Measurements from ENCODE around the gene CSNK1E. TPM values are rescaled to one million over a fixed set of nuclear protein-coding genes. Genes with fewer than 3 reads are reported as not detected.

CSNK1E gene
- total RNA-seq, 1 donor from 2014 or later, result 246 TPM

GRCh38 chr22:38313384-38313955 lies 3.8 kb downstream of the CSNK1E start:
- Mint-ChIP-seq H3K4me3 (ENCODE audit: low read depth) (no peak overlapping the region), H3K27me3 (no peaks in the 10 kb centered on the region), H3K9me3 (ENCODE audit: low read depth) (no peaks in the 10 kb centered on the region), H3K36me3 (ENCODE audit: insufficient read depth) (peaks cover 8% of the 10 kb centered on the region), H3K4me1 (ENCODE audit: low read depth) (peaks cover 36% of the 10 kb centered on the region), H3K27ac (peak overlapping the region; percentile 85)
- no peak for TF ChIP-seq CTCF (IDR thresholded peaks at IDR 0.05; ENCODE audit: unreplicated experiment)
- DNase-seq (ENCODE audit: low spot score, unreplicated experiment), result no peak

- no peaks in the 10 kb centered on the region for H3K27me3 Mint-ChIP-seq
These were observed 4.9 kb downstream of the CSNK1E start for GRCh38 chr22:38312261-38312800.

GRCh38 chr22:38311323-38311620 lies 6.0 kb downstream of the CSNK1E start:
- H3K36me3 Mint-ChIP-seq (ENCODE audit: insufficient read depth), result peaks cover 9% of the 10 kb centered on the region
- H3K4me1 Mint-ChIP-seq (ENCODE audit: low read depth), result peaks cover 31% of the 10 kb centered on the region
- H3K27ac Mint-ChIP-seq, result peak overlapping the region; percentile 71
- no peak for DNase-seq (ENCODE audit: low spot score, unreplicated experiment)
- no peaks in the 10 kb centered on the region for H3K9me3 Mint-ChIP-seq (ENCODE audit: low read depth)
- no peaks in the 10 kb centered on the region for H3K27me3 Mint-ChIP-seq
- TF ChIP-seq CTCF (IDR thresholded peaks at IDR 0.05; ENCODE audit: unreplicated experiment), result no peak
- H3K4me3 Mint-ChIP-seq (ENCODE audit: low read depth), result no peak overlapping the region

More at GRCh38 chr22:38312261-38312800, 4.9 kb downstream of the CSNK1E start:
- no peak for DNase-seq (ENCODE audit: low spot score, unreplicated experiment)
- Mint-ChIP-seq H3K36me3 (ENCODE audit: insufficient read depth) (peaks cover 9% of the 10 kb centered on the region), H3K9me3 (ENCODE audit: low read depth) (no peaks in the 10 kb centered on the region), H3K4me1 (ENCODE audit: low read depth) (peaks cover 30% of the 10 kb centered on the region), H3K4me3 (ENCODE audit: low read depth) (no peak overlapping the region), H3K27ac (peak overlapping the region; percentile 29)
- no peak for TF ChIP-seq CTCF (IDR thresholded peaks at IDR 0.05; ENCODE audit: unreplicated experiment)

- H3K4me3 Mint-ChIP-seq (ENCODE audit: low read depth), result no peak overlapping the region
- TF ChIP-seq CTCF (IDR thresholded peaks at IDR 0.05; ENCODE audit: unreplicated experiment), result no peak
These were observed 6.5 kb downstream of the CSNK1E start for GRCh38 chr22:38310518-38311322.

GRCh38 chr22:38309614-38310517 lies 7.4 kb downstream of the CSNK1E start:
- no peaks in the 10 kb centered on the region for H3K27me3 Mint-ChIP-seq
- no peak overlapping the region for H3K4me3 Mint-ChIP-seq (ENCODE audit: low read depth)
- peak overlapping the region; percentile 41 for H3K27ac Mint-ChIP-seq
- DNase-seq (ENCODE audit: low spot score, unreplicated experiment), result no peak
- peaks cover 32% of the 10 kb centered on the region for H3K4me1 Mint-ChIP-seq (ENCODE audit: low read depth)
- no peak for TF ChIP-seq CTCF (IDR thresholded peaks at IDR 0.05; ENCODE audit: unreplicated experiment)
- no peaks in the 10 kb centered on the region for H3K9me3 Mint-ChIP-seq (ENCODE audit: low read depth)
- peaks cover 11% of the 10 kb centered on the region for H3K36me3 Mint-ChIP-seq (ENCODE audit: insufficient read depth)

More at GRCh38 chr22:38310518-38311322, 6.5 kb downstream of the CSNK1E start:
- Mint-ChIP-seq H3K27me3 (no peaks in the 10 kb centered on the region), H3K4me1 (ENCODE audit: low read depth) (peaks cover 34% of the 10 kb centered on the region), H3K27ac (peak overlapping the region; percentile 71), H3K36me3 (ENCODE audit: insufficient read depth) (peaks cover 9% of the 10 kb centered on the region), H3K9me3 (ENCODE audit: low read depth) (no peaks in the 10 kb centered on the region)
- no peak for DNase-seq (ENCODE audit: low spot score, unreplicated experiment)

Data from progenitor cell of endocrine pancreas (in vitro differentiated cells).